ENCODE measurements around the gene TXNDC9.

DNA sequence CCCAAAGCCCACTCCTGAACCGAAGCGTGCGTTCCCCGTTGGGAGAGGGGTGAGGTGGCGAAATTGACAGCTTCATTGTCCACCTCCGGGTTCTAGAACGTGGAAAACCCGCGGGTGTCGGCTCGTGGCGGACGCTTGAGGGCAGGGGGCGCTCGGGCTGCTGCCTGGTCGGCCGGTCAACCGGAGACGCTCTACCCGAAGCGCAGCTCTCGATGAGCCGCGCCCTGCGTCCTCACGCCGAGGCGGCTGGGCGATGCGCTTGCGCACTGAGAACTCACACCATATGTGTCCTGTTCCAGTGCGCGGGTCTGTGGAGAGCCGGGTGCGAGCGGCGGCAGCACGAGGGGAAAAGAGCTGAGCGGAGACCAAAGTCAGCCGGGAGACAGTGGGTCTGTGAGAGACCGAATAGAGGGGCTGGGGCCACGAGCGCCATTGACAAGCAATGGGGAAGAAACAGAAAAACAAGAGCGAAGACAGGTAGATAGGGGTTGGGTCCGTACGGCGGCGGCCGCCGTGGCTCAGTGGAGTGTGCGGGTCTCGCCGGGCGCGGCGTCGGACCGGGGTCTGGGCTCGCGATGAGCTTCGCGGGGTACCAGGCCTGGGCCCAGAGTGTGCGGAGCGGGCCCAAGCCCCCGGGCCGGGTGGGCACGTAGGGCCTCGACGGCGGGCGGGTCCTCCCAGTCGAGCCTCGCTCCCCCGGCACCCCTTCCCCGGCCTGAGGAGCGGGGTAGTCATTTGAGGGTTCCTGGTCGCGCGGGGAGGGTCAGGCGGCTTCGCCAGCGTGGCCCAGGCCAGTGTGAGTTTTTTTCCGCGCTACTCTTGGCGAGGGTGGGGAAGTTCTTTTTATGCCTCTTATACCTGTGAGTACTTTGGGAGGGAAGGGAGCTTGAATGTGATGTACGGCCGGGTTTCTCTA lies 1.2 kb upstream of the TXNDC9 start, which contains the start of gene EIF5B:
- TF ChIP-seq CBX5 (IDR thresholded peaks at IDR 0.05; ENCODE audit: low read depth, low read length): no peak
- TF ChIP-seq YY1 (IDR thresholded peaks at IDR 0.05; ENCODE audit: low read depth, low read length): no peak
- no peak for TF ChIP-seq JUN (IDR thresholded peaks at IDR 0.05; ENCODE audit: low read depth, low read length)
- TF ChIP-seq, protein P1, sequence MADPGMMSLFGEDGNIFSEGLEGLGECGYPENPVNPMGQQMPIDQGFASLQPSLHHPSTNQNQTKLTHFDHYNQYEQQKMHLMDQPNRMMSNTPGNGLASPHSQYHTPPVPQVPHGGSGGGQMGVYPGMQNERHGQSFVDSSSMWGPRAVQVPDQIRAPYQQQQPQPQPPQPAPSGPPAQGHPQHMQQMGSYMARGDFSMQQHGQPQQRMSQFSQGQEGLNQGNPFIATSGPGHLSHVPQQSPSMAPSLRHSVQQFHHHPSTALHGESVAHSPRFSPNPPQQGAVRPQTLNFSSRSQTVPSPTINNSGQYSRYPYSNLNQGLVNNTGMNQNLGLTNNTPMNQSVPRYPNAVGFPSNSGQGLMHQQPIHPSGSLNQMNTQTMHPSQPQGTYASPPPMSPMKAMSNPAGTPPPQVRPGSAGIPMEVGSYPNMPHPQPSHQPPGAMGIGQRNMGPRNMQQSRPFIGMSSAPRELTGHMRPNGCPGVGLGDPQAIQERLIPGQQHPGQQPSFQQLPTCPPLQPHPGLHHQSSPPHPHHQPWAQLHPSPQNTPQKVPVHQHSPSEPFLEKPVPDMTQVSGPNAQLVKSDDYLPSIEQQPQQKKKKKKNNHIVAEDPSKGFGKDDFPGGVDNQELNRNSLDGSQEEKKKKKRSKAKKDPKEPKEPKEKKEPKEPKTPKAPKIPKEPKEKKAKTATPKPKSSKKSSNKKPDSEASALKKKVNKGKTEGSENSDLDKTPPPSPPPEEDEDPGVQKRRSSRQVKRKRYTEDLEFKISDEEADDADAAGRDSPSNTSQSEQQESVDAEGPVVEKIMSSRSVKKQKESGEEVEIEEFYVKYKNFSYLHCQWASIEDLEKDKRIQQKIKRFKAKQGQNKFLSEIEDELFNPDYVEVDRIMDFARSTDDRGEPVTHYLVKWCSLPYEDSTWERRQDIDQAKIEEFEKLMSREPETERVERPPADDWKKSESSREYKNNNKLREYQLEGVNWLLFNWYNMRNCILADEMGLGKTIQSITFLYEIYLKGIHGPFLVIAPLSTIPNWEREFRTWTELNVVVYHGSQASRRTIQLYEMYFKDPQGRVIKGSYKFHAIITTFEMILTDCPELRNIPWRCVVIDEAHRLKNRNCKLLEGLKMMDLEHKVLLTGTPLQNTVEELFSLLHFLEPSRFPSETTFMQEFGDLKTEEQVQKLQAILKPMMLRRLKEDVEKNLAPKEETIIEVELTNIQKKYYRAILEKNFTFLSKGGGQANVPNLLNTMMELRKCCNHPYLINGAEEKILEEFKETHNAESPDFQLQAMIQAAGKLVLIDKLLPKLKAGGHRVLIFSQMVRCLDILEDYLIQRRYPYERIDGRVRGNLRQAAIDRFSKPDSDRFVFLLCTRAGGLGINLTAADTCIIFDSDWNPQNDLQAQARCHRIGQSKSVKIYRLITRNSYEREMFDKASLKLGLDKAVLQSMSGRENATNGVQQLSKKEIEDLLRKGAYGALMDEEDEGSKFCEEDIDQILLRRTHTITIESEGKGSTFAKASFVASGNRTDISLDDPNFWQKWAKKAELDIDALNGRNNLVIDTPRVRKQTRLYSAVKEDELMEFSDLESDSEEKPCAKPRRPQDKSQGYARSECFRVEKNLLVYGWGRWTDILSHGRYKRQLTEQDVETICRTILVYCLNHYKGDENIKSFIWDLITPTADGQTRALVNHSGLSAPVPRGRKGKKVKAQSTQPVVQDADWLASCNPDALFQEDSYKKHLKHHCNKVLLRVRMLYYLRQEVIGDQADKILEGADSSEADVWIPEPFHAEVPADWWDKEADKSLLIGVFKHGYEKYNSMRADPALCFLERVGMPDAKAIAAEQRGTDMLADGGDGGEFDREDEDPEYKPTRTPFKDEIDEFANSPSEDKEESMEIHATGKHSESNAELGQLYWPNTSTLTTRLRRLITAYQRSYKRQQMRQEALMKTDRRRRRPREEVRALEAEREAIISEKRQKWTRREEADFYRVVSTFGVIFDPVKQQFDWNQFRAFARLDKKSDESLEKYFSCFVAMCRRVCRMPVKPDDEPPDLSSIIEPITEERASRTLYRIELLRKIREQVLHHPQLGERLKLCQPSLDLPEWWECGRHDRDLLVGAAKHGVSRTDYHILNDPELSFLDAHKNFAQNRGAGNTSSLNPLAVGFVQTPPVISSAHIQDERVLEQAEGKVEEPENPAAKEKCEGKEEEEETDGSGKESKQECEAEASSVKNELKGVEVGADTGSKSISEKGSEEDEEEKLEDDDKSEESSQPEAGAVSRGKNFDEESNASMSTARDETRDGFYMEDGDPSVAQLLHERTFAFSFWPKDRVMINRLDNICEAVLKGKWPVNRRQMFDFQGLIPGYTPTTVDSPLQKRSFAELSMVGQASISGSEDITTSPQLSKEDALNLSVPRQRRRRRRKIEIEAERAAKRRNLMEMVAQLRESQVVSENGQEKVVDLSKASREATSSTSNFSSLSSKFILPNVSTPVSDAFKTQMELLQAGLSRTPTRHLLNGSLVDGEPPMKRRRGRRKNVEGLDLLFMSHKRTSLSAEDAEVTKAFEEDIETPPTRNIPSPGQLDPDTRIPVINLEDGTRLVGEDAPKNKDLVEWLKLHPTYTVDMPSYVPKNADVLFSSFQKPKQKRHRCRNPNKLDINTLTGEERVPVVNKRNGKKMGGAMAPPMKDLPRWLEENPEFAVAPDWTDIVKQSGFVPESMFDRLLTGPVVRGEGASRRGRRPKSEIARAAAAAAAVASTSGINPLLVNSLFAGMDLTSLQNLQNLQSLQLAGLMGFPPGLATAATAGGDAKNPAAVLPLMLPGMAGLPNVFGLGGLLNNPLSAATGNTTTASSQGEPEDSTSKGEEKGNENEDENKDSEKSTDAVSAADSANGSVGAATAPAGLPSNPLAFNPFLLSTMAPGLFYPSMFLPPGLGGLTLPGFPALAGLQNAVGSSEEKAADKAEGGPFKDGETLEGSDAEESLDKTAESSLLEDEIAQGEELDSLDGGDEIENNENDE (IDR thresholded peaks at IDR 0.05; ENCODE audit: insufficient replicate concordance, low read length): no peak
